Right lobe of liver (tissue), 6 donors: ENCODE measurements around the gene PRUNE1. TPM values are rescaled to one million over a fixed set of nuclear protein-coding genes. Genes with fewer than 3 reads are reported as not detected.

ENCODE experiments used
- ATAC-seq, 4 donors: fragments of 200-7000 bp; cut with Tn5 transposase; one replicate each; pipeline ENCODE4 v1.9.1; 2020; ENCODE audit warnings: mild to moderate bottlenecking in 4 of 4, moderate library complexity in 4 of 4
- DNase-seq, 3 donors: peaks; one replicate each; pipeline ENCODE4 v3.0.0-alpha.2; 2020
- H3K27ac ChIP-seq, 3 donors: fragments of 200-600 bp; one replicate each; pipeline ENCODE4 v1.8.0; 2022
- H3K27me3 ChIP-seq, 2 donors: fragments of 200-600 bp; one replicate each; pipeline ENCODE4 v1.8.0; 2022
- H3K36me3 ChIP-seq, 4 donors: fragments of 200-600 bp; sonication (generic) in 1 of 4; one replicate each; pipeline versions ENCODE4 v1.5.1 to v1.8.0; 2017 to 2022; ENCODE audit warnings: control low read depth in 1 of 4
- H3K4me1 ChIP-seq, 4 donors: fragments of 200-600 bp; sonication (generic) in 1 of 4; one replicate each; pipeline versions ENCODE4 v1.5.1 to v1.8.0; 2017 to 2022; ENCODE audit warnings: control low read depth in 1 of 4
- H3K4me3 ChIP-seq, 3 donors: fragments of 200-600 bp; one replicate each; pipeline ENCODE4 v1.8.0; 2022
- H3K9me3 ChIP-seq, 4 donors: fragments of 200-600 bp; sonication (generic) in 1 of 4; one replicate each; pipeline versions ENCODE4 v1.5.1 to v1.8.0; 2017 to 2022; ENCODE audit warnings: control low read depth in 1 of 4
- CTCF ChIP-seq, 4 donors: fragments of 200-600 bp in 3 of 4; fragments of 450-650 bp in 1 of 4; IDR thresholded peaks; one replicate each; pipeline versions ENCODE4 v1.5.1 to v1.8.0; 2016 to 2022; ENCODE audit warnings: antibody characterized with exemption in 4 of 4, mild to moderate bottlenecking in 2 of 4
- POLR2A ChIP-seq: fragments of 450-650 bp; IDR thresholded peaks from one replicate; pipeline ENCODE4 v1.6.1; 2017; ENCODE audit warnings: antibody characterized with exemption, mild to moderate bottlenecking
- WGBS: methylation state at CpG from one replicate; pipeline ENCODE4 v1.1.6; 2018; ENCODE audit warnings: low coverage, low lambda C conversion rate; ENCODE audit not compliant: insufficient coverage; ENCODE audit errors: missing lambda C conversion rate; 5-methylcytosine and 5-hydroxymethylcytosine counted together
- intact Hi-C, 2 donors: fragments of 100-400 bp; cut with DNase I; formaldehyde crosslinking; loops; one replicate each; pipeline versions ENCODE4 v1.11.2 to v1.14.1; 2022
- total RNA-seq, 6 experiments: library from RNA; depleted of rRNA in 2 of 6; stranded (reverse); fragments of >200 nt in 2 of 6; fragmentation: NEBNext Ultra II Directional in 3 of 6; extraction: Animal tissue kit (Norgen Biotek cat#: 25700) in 3 of 6; gene quantifications; one replicate each; pipeline versions ENCODE4 v1.1.0 to v1.2.4, GENCODE V29; 2016 to 2023
- donor health status: DM: no; HTN: yes; CAD: no.
- donor health status: DM: no; HTN: no; CAD: no.
- donor health status: DM: no; HTN: no; CAD: no.
- donor health status: DM: no; HTN: yes; CAD: no.
- donor health status: DM: no; HTN: yes; CAD: no.

PRUNE1 gene
- total RNA-seq, 6 experiments from 2014 or later = 4.7 to 12.0 (median 10.1) TPM

- peak overlapping the region; percentile 73 to 93 (median 87) for H3K27ac ChIP-seq
- H3K27me3 ChIP-seq = no peaks in the 10 kb centered on the region
- 0% methylated on average over 5 of the region's 10 CpGs for whole genome bisulfite sequencing
- H3K9me3 ChIP-seq = no peaks in the 10 kb centered on the region
- TF ChIP-seq POLR2A = no peak
- H3K36me3 ChIP-seq = peaks cover 4 to 22% (median 13%) of the 10 kb centered on the region in 4 donors
- peaks cover 0 to 18% (median 4%) of the 10 kb centered on the region in 4 donors for H3K4me1 ChIP-seq
- peak in 1 of 3 donors; percentile 35 for DNase-seq
- intact Hi-C loops = no loop called here
- H3K4me3 ChIP-seq = peak overlapping the region; percentile 78 to 95 (median 92)
- ATAC-seq = peak in 1 of 4 donors; percentile 2
Measured at GRCh38 chr1:151058692-151059091, 50.4 kb downstream of the PRUNE1 start.

- H3K4me1 ChIP-seq = peaks cover 0 to 18% (median 4%) of the 10 kb centered on the region in 4 donors
- ATAC-seq = peak; percentile 86 to 94 (median 92)
- peak within 1 kb of the TSS; percentile 73 to 93 (median 87) for H3K27ac ChIP-seq
- 1% methylated on average over 15 of the region's 58 CpGs for WGBS
- H3K27me3 ChIP-seq = no peaks in the 10 kb centered on the region
- TF ChIP-seq CTCF (IDR thresholded peaks at IDR 0.05) = peak; percentile 78 to 87 (median 84)
- TF ChIP-seq POLR2A = peak; percentile 93
- H3K4me3 ChIP-seq = peak within 1 kb of the TSS; percentile 78 to 95 (median 92)
- H3K36me3 ChIP-seq = peaks cover 1 to 15% (median 6%) of the 10 kb centered on the region in 4 donors
- intact Hi-C loops = no loop called here
- DNase-seq = peak; percentile 83 to 89 (median 88)
- no peaks in the 10 kb centered on the region for H3K9me3 ChIP-seq
Measured at GRCh38 chr1:151059109-151060006, 51.1 kb downstream of the PRUNE1 start, which contains the start of gene CDC42SE1. Gene CDC42SE1, minus strand, starts transcription at chr1:151059622. Its CDS starts 3,892 bp downstream, at chr1:151055730.

DNA sequence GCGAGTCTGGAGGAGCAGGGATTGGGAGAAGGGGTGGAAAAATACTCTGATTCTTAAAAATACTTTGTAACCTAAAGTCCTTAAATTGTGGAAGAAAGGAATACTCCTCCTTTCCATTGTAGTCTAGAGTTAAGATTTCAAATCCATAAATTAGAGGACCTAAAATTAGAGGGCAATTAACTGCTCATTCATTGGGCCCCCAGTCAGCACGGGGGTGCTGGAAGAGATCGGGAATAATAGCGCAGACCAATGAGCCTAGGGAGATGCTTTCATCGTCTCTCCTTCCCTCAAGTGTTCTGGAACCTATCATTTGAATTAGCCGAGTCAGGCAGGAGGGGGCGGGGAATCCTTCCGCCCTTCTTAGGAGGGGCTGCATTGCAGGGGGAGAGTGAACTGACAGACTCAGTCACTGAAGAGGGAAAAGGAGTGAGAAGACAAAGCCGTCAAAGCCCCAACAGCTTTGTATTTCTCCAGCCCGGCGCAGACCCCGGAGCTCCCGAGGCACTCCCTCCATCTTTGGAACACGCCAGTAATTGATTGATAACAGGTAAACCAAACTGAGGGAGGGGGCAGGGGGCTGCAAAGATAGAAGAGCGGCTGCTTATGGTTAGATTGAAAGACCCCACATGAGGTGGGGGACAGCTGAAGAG, 51.9 kb downstream of the PRUNE1 start, which contains the start of gene MLLT11:
Gene MLLT11, plus strand, starts transcription at position 391 of the 650 bp plus-strand sequence. CDS start 6,828 bp downstream, outside the sequence.
- H3K4me3 ChIP-seq = peak within 1 kb of the TSS; percentile 78 to 95 (median 92)
- peak within 1 kb of the TSS; percentile 73 to 93 (median 87) for H3K27ac ChIP-seq
- peaks cover 0 to 23% (median 7%) of the 10 kb centered on the region in 4 donors for H3K4me1 ChIP-seq
- H3K9me3 ChIP-seq = no peaks in the 10 kb centered on the region
- intact Hi-C loops = no loop called here
- H3K27me3 ChIP-seq = no peaks in the 10 kb centered on the region
- ATAC-seq = peak; percentile 30 to 46 (median 39)
- no peak for TF ChIP-seq POLR2A
- no peak for TF ChIP-seq CTCF (IDR thresholded peaks at IDR 0.05)
- peak in 1 of 3 donors; percentile 32 for DNase-seq
- WGBS = 16% methylated on average over 15 of the region's 15 CpGs
- peaks cover 0 to 8% (median 3%) of the 10 kb centered on the region in 4 donors for H3K36me3 ChIP-seq

DNA sequence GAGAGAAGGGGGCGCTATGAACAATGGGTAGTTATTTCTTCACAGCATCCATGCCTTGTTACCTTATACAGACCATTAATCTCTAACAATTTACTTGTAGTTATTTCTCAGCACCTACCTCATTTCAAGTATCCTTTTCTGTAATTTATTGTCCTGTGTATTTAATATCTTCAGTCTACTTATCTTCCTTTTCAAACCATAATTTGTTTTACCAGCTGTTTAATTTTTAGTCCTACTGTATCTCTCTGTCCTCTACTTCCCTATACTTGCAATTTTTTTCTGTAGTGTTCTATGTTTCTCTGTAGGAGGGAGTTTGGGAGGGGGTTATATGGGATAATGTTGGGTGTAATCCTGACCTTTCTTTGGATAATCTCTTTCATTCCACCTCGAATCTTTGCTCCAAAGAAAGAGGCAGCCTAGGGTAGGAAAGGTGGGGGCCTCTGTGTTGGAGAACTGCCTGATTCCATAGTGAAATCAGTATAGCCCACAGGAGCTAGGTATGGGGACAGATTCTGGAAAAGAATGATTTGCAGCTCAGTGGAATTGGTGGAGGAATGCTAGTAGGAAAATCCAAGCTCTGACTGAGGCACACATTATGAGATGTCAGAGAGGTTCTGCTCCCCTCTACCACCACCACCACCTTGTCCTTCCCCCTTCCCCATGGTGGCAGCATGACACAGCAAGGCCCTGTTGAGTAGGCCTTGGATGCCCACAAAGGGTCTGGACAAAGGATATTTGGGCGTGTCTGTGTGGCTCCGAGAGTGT, 52.6 kb downstream of the PRUNE1 start:
- DNase-seq = no peak

More for the DNA sequence above, 52.6 kb downstream of the PRUNE1 start:
- no peak overlapping the region for H3K27ac ChIP-seq
- no peaks in the 10 kb centered on the region for H3K9me3 ChIP-seq
- peak overlapping the region in 2 of 3 donors; percentile 78 to 92 for H3K4me3 ChIP-seq
- peaks cover 0 to 26% (median 10%) of the 10 kb centered on the region in 4 donors for H3K4me1 ChIP-seq
- H3K36me3 ChIP-seq = peaks cover 0 to under 1% (median 0%) of the 10 kb centered on the region in 4 donors
- TF ChIP-seq POLR2A = no peak
- TF ChIP-seq CTCF (IDR thresholded peaks at IDR 0.05) = no peak
- no peaks in the 10 kb centered on the region for H3K27me3 ChIP-seq
- no peak for ATAC-seq
- WGBS = 70% methylated on average over 4 of the region's 4 CpGs
- intact Hi-C loops = no loop called here
